GM19099 (cell line): ENCODE measurements around the gene TCF12.
A peak's percentile ranks its signal among the peaks of the same experiment; 100 is the strongest.

Experiments used
- POLR2A ChIP-seq: IDR thresholded peaks from 3 replicates; pipeline ENCODE4 v1.6.1; 2011; ENCODE audit warnings: low read depth; ENCODE audit not compliant: insufficient read length; ENCODE audit errors: extremely low read depth

Gene TCF12

DNA sequence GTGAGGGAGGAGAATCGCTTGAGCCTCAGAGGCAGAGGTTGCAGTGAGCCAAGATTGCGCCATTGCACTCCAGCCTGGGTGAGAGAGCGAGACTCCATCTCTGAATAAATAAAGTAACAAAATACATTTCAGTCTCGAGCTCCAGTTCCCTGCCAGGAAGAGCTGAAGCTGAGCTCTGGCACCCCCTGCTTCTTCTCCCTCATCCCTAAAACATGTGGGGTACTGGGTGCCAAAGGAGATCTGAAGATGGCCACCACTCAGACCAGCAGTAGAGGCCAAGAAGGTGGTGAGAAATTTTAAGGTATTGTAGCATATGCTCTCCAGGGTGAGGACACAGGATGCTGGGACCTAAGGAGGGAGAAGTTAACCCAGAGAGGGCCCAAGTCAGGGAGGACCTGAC is 382.9 kb downstream of the TCF12 start:
- TF ChIP-seq POLR2A, result peak; percentile 14

DNA sequence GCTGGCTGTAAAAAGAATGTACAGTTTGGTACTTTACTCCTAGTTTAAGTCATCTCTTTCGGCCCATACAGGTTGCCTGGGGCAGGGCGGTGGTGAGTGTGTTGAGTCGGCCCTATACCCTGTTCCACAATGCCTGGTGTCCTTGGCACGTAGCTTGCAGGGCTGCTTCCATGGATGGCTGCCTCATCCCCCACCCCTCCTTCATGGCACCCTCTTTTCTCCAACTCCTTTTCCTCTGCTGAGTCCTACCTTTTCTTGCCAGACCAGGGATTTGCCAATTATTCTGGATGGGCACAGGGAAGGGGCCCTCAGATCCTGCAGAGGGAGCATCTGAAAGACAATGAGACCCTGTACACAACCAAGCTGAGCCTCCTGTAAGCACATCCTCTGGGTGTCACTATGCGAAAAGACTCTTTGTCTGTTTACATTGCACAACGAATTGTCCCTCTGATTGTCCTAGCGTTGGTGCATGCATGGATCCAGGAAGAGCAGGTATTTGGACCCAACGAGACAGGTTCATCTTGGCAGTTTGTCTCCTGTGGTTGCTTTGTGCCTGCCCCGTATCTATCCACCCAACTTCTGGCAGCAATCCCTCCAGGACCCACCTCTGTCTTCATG is 384.3 kb downstream of the TCF12 start:
- no peak for TF ChIP-seq POLR2A

DNA sequence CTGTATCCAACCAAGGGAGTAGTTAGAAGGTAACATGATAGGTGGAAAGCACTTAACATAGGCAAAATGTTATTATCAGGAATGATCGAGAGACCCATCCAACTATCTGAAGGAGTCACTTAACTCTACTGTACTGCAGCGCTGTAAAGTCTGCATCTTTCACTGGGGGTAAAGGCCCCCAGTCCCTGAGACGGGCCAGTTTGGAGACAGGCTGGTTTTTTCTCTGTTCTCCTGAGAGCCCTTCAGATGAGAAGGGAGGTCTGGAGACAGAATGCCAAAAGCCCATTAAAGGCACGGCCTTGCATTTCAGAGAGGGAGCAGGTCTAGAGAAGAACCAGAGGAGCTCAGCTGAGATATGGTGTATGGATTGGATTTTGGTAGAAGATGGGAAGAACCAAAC is 386.6 kb downstream of the TCF12 start:
- TF ChIP-seq POLR2A, result no peak

DNA sequence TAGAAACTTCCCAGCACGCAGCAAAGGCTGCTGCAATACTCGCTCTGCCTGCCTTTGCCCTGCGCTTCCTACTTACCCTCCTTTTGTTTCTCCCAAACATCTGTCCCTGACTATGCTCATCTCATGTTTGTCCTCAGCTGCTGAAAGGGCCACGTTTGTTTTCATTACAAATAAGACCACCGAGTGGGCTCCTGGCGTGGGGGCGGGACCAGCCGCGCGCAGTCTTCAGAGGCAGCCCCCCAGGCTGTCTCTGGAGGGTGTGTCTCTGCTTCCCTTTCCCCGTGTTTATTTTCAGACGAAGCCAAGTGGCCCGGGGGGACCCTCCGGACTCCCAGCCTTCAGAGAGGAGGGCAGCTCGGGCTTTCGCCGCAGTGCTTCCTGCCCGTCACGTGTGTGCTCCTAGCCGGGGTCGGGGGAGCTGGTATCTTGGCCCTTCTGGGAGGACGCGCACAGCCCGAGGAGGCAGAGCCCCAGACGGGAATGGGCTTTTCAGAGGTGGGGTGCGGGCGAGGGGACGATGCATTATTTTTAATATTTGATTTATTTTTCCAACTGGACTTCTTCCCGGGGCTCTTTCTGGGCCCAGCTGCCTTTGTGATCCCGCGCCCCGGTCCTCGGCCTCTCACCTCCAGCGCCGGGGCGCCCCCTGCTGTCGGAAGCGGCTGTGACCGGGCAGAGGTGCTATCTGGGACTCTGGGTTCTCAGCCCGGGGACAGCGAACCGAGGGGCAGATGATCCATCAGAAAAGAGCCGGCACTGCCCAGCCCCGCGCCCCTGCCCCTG is 387.9 kb downstream of the TCF12 start:
- no peak for TF ChIP-seq POLR2A

DNA sequence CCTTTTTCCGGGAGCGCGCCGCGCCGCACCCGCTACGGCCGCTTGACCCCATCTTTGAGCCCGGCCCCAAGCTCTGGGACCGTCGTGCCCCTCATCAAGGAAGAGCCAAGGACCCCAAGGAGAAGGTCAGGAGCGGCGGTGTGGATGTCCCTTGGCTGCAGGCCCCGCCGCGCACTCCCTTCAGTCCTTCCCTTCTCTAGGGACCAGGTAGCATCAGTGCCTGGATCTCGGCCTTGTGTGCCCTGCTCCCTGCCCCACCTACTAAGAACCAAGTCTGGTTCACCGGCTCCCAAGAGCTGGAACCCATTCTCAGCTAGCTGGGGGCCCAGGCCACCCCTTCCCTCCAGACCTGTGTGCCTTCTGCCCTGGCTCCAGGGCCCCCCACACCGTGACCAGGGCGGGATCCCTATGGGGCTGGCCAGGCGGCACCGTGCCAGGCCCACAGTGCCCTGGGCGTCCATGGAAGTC is 388.5 kb downstream of the TCF12 start:
- TF ChIP-seq POLR2A, result no peak

DNA sequence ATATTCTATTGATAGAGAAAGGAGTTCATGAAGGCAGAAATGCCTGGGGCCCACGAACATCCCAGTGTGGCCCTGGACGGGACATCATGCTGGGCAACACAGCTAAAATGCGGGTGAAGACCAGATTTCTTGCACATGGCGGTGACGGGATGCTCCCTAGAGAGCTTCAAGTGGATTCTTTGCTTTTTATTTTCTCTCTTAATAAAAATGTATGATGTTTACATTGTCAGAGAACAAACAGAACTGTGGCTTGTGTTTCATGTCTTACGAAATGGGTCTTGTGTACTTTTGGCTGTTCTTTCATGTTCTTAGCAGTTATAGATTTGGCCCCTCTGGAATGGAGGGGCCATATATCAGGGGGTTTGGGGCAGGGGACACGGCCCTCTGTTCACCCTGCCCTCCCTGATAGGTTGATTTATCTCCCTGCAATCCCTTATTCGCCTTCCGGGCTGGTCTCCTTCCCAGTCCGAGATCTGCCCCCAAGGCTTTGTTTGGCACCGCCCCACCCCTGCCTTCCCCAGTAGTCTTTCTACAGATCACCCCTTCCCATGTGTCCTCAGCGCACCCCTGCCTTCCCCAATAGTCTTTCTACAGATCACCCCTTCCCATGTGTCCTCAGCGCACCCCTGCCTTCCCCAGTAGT is 389.2 kb downstream of the TCF12 start:
- TF ChIP-seq POLR2A, result no peak

DNA sequence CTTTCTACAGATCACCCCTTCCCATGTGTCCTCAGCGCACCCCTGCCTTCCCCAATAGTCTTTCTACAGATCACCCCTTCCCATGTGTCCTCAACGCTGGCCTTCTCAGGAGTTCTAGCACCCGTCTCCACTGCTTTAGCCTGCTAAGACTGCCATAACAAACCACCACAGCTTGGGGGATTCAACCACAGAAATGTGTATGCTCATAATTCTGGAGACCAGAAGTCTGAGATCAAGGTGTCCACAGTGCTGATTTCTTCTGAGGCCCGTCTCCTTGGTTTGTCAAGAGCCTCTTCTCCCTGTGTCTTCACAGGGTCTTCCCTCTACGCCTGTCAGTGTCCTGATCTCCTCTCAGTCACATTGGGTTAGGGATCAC is 389.7 kb downstream of the TCF12 start:
- TF ChIP-seq POLR2A, result no peak

DNA sequence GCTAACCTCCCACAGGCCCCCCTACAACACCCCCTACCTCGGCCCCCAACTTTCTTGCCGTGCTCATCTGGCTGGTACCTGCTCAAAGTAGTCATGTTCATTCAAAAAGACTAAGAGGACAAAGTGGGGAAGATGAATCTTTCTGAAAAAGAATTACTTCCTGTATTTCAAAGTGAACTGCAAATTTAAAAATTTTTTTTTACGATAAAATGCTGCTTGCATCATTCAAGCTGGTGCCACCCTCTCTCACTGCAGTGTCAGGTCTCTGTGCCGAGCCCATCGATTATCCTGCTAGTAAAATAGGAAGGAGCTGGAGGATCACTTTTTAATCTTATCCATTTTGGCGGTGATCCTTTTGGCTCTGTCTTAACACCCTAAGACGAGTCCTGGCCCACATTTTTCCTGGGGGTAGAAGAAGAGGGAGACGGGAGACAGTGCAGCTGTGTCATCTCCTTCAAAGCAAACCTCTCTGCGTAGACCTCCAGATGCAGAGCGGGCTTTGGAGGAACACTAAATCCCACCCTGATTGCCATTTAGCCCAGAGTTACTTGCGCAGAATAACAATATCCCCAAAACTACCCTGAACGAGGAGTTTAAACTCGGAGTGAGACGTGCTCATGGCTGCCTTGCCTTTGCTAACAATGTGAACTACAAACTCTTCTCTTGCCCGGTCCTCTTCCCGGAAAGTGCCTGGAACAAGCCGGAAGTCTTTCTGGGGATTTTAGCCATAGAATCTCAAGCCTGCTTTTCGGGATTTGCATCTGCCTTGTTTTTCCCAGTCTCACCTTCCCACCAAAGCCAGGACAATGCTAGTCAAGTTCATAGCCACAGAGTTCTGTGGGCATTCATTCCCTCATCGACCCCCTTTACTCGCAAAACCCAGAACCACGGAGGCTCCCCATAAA is 391.7 kb downstream of the TCF12 start:
- TF ChIP-seq POLR2A, result no peak

DNA sequence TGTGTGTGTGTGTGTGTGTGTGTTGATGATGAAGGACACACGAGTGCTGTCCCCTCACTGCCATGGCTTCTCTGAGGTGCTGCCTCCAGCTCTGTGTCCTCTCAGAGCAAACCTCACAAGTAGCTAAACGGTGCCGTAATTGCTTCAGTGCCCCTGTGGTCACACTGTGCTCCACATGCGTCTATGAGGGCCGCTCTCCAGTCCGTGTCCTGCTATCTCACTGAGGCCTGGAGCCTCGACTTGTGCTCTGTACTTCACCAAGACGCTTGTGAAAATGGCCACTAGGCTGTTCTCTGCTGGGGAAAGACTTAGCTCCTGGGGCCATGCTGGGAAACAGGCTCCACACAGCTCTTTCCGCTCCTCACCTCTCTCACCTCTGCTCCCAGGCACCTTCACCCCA is 392.4 kb downstream of the TCF12 start:
- TF ChIP-seq POLR2A, result no peak

DNA sequence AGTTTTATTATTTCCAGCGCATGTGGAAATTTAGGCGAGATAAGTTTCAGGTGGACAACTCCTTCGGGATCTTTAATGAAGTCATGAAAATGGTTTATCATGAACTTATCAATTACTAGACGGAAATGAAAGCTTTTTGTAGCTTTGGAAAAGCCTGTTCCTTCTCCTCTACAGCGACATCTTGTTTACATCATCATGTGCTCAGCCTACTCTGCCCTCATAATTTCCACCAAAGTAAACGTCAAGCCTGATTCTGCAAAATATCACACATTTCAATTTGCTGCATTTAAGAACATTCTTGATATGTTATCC is 393.5 kb downstream of the TCF12 start:
- TF ChIP-seq POLR2A, result no peak

DNA sequence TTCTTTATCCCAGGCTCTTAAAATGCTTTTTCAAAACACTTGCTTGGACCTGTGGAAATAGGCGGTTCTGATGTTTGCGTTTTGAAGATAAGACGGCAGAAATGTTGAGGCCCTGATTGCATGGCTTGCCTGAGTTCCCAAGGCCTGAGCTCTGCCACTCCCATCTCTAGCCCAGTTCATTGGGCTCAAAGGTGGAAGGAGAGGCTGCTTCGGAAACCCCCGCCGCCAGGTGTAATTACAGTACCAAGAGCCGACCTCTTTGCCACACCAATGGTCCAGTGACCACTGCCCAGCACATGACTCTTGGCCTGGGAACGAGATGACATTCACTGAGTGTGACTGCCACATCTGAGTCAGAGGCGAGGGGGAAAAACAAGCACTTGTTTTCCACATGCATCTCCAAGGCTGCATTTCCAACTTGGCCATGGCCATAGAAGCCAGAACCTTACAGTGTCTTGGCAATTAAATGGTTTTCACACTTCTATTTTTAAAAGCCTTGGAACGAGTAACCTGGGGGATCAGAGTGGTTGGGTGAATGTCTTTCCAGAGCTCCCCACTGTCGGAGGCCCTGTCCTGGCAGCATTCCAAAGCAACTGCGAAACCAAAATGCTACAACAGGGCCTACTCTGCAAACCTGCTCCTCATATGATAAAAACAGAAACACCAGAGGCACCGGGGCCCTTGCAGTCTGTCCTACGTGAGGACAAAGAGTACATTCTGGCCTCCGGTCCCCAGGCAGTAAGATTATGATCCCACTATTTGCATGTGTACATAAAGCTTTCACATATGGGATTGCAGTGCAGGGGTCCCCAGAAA is 394.1 kb downstream of the TCF12 start:
- no peak for TF ChIP-seq POLR2A

DNA sequence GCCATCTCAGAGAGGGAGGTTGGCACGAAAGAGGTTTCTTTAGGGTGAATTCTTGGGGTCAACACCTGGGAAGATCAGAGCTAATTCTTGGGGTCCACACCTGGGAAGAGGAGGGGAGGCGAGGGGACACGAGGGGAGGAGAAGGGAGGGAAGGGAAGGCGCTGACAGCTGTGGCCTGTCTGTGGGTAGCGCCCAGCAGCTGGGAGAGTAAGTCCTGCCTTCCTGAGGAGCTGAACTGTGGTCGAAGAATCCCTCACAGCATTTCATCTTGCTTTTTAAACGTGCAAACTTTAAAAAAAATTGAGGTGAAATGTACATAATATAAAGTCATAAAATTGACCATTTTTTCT is 394.7 kb downstream of the TCF12 start:
- TF ChIP-seq POLR2A, result no peak

DNA sequence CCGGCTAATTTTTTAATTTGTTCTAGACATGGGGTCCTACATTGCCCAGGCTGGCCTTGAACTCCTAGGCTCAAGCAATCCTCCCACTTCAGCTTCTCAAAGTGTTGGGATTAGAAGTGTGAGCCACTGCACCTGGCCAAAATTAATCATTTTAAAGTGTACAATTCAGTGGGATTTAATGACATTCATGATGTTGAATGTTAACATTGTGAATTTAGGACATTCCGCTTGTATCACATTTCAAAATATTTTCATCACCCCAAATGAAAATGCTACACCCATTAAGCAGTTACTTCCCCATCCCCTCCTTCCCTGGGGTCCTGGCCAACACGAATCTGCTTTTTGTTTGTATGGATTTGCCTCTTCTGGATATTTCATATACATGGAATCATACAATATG is 395.8 kb downstream of the TCF12 start:
- no peak for TF ChIP-seq POLR2A

DNA sequence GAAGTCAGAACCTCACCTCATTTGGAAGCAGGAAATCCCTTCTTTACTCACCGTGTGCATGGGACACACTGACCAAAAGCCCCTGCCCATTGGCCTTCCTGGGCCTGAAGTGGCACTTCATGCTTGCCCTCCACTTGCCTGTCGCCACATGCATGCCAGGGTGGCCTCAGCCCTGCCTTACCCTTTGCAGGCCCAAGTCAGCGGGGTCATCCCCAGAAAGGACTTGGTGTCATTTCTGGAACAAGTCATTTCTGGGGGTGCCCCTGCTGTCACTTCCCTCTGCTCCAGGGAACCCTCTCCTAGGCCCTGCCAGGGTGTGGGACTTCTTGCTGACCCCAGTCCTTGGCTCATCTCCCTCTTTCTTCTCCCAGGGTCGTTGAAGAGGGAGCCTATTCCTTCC is 398.0 kb downstream of the TCF12 start:
- no peak for TF ChIP-seq POLR2A

DNA sequence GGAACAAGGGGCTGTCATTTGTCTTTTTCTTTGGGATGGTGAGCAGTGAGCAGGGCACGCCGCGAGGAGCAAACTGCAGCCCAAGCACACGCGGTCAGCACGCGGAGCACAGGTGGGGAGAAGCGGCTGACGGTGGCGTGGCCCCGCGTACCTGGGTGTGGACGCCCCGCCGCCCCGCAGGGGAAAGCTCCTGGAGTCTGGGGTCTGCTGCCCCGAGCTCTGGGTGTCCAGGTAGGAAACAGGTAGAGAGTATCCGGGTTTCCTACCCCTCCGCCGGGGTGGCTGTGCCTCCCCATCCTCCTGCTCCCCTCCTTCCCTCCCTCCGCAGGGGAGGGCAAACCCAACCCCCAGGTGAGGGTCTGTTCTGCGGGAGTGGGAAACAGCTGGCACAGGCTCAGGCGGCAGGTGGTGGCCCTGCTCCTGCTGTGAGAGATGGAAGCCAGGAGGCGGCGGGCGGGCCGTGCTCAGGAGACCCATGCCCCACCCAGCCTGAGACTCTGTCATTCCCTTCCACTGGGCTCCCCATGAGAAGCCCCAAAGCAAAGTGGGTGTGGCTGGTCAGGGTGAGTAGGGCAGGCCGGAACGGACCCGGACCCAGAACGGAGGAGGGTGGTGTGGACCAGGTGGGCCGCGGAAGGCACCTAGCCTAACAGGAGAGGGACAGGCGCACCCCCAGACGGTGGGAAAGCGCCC is 400.9 kb downstream of the TCF12 start:
- no peak for TF ChIP-seq POLR2A
